Measurements from ENCODE around the gene USB1.
"Not testable (repeated sequence)": the region's sequence is repeated elsewhere in the genome, so short reads cannot be mapped to it uniquely, and the experiment has no call there.

Gene USB1

DNA sequence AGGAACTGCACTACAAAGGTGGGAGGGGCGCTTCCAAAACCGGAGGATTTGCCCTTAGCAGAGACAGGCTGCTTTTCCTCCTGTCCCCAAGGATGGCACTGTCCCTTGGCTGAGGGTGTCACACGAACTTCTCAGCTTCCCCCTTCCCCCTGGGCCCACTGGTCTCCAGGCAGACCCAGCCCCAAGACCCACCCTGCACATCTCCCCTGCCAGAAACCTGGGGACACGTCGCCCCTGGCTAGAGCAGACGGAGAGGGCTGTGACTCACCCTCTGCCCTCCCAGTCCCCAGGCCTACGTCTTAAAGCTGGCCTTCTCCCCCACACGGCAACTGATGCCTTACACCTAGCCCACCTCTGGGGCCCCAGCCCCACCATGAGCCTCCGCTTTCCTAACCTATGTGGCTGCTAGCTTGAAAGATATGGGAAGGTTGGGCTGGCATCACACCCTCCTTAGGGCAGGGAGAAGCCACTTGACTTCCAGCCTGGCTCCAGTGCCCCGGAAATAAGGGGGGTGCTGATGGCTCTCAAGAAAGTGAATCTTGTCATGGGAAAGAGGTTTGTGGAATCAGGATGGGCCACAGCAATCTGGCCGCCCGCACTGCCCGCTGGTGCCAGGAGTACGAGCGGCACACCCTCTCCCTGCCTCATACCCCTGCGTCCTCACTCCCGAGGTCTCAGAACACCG, 5.3 kb upstream of the USB1 start:
- DNase-seq, result no peak

DNA sequence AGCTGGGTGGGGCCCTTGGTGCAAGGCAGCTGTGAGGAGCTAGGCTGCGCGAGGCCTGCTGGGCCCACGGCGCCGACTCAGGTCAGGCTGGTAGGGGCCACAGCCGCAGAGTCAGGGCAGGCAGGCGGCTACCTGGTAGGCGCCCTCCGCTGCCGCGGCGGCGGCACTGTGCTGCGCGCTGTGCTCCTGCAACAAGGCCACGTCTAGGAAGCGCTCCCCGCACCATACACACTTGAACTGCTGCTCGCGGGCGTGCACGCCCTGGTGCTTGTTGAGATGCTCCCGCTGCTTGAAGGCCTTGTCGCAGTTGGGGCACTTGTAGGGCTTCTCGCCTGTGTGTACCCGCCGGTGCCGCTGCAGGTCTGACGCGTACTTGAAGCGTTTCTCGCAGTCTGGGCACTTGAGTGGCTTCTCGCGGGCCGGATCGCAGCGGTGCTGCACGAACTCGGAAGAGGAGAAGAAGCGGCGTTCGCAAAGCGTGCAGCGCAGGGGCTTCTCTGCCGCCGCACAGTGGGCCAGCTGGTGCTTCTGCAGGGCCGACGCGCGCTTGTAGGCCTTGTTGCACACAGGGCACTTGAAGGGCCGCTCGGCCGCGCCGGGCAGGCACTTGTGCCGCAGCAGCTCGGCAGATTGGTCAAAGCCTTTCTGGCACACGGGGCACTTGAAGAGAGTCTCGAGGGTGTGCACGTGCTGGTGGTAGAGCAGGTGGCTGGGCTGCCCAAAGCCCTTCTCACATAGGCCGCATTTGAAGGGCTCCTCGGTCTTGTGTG, 4.6 kb upstream of the USB1 start:
- DNase-seq, result no peak

DNA sequence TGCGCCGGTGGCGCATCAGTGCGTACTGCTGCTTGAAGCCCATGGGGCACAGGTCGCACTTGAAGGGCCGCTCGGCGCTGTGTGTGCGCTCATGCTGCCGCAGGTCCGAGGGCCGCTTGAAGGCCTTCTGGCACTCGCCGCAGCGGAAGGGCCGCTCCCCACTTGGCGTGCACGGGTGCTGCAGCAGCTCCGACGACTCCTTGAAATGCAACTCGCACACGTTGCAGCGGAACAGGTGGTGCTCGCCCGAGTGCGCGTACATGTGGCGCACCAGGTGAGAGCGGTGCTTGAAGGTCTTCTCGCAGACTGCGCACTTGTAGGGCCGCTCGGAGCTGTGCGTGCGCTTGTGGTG, 4.1 kb upstream of the USB1 start:
- no peak for DNase-seq

DNA sequence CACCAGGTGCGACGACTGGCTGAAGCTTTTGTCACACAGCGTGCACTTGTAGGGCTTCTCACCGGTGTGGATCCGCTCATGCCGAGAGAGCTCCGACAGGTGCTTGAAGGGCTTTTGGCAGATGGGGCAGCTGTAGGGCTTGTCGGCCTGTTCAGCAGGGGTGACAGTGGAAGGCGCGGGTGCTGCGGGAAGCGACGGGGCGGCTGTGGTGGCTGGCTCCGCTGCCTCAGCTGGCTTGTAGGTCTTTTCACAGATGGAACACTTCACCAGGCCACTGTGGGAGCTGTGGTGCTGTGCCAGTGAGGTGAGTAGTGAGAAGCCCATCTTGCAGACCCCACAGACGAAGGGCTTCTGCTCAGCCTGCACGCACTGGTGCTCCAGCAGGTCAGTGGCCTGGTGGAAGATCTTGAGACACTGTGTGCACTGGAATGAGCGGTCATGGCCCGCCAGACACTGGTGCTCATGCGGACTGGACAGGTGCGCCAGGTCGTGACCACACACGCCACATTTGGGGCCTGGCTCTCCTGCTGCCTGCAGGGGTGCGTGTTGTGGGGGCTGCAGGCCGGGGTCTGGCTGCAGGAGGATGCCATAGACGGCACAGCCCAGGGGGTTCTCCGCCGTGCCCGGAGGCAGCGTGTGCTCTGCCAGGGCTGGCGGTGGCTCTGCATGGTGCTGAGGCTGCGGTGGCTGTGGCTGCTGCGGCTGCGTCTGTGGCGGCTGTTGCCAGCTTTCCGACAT, 3.5 kb upstream of the USB1 start:
- DNase-seq, result no peak

DNA sequence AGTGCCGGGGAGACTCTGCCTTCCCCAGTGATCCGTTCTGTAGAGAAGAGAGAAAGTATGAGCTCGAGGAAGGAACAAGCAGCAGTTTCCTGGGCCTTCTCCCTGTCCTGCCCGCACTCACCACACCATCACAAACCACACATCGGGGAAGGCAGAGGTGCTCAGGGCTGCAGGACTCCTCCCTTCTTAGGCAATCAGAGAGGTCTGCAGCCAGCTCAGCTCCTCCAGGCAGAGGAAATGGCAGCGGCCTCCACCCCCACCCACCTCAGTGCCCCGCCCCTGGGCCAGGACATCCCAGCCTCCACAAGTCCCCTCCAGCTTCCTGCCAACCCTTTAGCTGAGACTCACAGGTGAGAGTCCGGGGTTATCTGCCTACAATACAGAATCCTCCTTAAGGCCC, 2.7 kb upstream of the USB1 start:
- peak; percentile 50 for DNase-seq

DNA sequence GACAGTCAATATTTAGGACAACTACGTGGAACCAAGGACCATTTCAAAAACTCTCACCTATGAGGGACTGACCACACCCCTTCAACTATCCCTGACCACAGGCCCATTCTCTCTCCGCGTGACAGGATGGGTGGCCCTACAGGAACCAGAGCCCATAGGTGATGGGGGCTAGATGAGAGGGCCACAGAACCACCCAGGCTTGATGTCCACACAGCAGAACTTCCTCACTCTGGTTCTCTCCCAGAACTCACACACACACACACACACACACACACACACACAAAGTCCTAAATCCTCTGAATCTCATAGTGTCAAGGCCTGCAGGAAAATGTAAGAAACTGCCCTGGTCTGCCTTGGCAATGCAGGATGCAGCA, 2.2 kb upstream of the USB1 start:
- no peak for DNase-seq

DNA sequence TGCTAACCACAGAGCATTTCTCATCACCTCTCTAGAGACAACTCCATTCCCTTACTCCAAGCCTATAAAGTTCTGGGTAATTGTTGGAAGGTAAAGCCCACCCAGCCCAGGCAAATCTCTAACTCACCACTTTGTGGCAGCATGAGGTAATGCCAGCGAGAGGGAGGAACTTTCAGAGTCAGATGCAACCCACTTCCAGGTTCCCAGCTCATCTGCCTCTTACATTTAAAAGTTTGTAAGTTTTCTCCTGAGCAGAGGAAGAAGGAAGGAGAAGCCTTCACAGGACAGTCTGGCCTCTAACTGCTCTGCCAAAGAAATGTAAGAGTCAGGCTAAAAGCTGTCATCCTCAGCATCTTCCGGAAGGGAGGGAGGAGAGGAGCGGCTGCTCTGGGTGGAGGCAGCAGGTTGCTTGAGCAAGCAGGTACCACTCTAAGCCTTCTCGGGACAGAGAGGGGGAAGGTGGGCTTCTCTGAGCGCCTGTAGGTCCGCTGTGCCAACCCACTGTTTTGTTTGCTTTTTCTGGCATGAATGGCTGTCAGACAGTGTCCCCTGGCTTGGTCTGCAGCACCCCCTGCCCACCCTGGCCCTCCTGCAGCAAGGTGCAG, 1.7 kb upstream of the USB1 start:
- peak; percentile 10 for DNase-seq

DNA sequence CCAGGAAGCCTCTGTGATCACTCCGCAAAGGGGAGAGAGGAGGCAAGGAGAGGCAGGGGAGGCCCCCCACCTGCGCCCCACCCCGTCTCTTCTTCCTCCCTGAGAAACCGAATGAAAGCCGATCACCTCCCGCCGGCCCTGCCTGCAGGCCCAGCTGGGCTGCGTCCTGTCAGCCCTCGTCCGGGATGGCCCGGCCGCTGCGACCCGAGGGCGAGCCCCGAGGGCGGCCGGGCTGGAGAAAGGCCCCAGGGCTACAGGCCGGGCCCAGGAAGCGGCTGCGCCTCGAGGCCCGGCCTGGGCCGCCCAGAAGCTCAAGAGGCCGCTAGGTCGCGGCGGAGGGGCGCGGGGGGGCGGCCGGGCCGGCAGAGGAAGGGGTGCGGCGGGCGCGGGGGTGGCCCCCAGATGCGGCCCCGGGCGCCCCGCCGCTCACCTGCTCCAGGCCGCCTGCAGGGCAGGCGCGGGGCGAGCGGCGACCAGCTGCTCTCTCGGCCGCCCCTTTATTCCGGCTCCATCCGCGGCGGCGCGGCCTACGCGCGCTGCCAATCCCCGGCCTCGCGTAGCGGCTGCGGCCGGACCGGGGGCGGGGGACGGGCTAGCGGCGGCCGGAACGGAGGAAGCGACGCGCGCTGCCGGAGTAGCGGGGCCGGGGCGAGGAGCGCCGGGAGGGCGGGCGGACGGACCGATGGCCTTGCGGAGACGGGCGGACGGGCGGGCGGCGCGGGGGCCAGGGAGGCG, 1.1 kb upstream of the USB1 start, which contains the start of gene ZNF319:
TSS of gene ZNF319 (minus strand) at position 702 of the 735 bp plus-strand sequence. CDS start 2,407 bp downstream, outside the sequence.
- no peak for DNase-seq

DNA sequence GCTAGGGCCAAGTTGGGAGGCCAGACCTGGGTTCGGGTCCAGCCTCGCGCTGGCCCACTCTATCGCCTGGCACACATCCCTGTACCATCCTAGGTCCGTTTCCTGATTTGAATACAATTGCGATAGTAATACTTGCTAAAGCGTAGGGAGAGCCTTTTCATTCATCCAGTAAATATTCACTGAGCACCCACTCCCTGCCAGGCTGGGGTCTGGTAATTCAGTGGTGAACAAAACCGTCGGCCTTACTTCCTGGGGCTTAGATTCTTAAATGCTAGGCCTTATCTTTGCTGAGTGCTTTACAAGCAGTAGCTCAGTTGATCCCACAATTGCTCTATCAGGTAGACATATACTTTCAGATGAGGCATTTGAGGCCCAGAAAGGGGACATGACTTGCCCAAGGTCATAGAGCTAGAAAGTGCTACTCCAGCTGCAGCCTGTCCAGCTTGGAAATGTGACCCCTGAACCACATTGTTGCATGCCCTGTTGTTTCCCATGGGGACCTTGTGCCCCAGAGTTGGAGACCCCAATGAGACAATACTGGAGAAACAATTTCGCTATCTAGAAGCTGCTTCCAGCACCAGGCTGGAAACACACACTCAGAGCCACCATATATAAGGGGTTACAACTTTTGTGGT, 691 bp downstream of the USB1 start:
- DNase-seq, result no peak

DNA sequence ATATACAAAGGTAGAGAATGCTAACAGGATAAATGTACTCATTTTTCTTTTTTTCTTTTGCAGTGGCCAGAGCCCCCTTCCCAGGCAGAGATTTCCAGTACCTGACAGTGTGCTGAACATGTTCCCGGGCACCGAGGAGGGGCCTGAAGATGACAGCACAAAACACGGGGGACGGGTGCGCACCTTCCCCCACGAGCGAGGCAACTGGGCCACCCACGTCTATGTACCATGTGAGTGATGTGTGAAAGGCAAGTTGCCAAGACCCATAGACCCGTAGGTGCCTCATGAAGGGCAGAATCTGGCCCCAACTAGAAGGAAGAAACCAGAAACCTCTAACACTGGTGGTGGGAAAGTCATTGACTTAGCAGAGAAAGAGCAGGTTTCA, 1.2 kb downstream of the USB1 start:
- no peak for DNase-seq

DNA sequence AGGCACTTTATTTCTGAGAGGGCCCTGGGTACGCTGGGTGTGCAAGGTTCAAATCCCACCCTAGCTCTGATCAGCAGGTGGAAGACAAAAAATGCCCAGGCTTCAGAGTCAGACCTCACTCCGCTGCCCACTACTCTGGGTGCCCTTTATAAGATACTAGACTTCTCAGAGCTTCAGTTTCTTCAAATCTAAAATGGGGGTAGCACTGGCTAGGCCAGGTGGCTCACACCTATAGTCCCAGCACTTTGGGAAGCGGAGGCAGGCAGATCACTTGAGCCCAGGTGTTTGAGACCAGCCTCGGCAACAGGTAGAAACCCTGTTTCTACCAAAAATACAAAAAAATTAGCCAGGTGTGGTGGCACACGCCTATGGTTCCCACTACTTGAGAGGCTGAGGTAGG, 1.7 kb downstream of the USB1 start:
- DNase-seq, result no peak

DNA sequence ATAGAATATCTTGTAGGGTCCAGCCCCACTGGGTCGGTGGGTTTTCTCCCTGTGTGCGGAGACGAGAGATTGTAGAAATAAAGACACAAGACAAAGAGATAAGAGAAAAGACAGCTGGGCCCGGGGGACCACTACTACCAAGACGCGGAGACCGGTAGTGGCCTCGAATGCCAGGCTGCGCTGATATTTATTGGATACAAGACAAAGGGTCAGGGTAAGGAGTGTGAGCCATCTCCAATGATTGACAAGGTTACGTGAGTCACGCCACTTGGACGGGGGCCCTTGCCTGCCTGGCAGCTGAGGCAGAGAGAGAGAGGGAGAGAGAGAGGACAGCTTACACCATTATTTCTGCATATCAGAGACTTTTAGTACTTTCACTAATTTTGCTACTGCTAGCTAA, 3.5 kb downstream of the USB1 start:
- DNase-seq, result not testable (repeated sequence)

DNA sequence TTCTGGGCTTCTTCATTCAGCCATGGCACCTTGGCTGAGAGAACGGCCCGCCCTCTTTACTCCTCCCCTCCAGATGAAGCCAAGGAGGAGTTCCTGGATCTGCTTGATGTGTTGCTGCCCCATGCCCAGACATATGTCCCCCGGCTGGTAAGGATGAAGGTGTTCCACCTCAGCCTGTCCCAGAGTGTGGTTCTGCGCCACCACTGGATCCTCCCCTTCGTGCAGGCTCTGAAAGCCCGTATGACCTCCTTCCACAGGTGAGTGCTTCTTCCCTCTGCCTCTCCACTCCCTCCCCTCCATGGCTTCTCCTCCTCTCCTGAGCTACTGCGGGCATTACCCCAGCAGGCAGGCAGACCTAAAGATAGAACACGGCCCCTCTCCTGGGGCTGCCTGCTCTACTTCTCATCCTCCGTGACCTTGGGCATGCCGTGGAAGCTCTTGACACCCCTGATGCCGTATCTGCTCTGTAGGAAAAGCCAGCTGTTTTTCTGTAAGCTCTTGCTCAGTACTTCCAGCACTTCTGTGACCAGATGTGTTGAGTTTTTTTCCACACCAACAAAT, 8.7 kb downstream of the USB1 start:
- DNase-seq, result no peak

DNA sequence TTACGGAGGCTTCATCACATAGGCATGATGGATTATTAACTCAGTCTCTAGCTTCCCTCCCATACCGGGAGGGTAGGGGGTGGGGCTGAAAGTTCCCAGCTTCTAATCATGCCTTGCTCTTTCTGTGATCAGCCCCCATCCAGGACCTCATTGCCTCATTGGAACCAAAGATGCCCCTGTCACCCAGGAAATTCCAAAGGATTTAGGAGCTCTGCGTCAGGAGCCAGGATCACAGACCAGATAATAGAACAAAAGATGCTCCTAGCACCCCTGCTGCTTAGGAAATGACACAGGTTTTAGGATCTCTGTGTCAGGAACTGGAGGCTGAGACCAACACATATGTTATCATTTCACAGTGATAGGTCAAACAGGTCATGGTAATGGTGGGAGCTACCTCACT, 9.7 kb downstream of the USB1 start:
- DNase-seq, result no peak

DNA sequence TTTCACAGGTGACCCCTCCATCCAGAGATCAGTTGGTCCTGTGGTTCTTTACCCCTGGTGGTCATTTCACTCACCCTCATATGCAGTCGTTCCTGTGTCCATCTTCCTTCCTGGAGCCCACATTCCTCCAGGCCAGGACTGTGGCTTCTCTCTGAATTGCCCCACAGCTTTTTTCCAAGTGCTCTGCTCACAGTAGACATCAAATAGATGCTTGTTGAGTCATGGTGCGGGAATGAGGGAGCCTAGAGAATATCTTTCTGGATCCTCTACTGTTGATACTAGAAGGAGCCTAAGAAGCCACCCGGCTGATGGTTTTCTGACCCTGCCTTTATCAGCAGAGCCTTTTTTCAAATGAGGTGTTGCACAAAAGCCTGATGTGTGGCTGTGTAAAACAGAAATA, 10.4 kb downstream of the USB1 start:
- DNase-seq, result no peak

DNA sequence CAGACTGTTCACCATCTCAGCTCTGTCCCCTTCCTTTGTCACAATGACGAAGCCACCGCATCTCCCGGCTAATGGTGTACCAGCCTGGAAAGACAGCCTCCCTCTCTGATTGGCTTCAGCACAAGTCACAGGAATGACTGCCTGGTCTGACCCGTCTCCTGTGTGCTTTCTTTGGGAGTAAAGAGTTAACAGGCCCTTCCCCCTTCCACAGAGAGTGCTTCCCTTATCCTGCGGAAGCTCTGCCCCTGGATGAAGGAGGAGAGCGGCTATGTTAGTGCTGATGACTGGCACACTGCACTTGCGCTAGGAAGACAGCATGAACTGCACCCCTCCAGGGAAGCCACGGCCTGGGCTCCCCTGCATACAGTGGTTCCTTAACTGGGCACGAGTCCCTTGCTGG, 11.3 kb downstream of the USB1 start:
- no peak for DNase-seq

DNA sequence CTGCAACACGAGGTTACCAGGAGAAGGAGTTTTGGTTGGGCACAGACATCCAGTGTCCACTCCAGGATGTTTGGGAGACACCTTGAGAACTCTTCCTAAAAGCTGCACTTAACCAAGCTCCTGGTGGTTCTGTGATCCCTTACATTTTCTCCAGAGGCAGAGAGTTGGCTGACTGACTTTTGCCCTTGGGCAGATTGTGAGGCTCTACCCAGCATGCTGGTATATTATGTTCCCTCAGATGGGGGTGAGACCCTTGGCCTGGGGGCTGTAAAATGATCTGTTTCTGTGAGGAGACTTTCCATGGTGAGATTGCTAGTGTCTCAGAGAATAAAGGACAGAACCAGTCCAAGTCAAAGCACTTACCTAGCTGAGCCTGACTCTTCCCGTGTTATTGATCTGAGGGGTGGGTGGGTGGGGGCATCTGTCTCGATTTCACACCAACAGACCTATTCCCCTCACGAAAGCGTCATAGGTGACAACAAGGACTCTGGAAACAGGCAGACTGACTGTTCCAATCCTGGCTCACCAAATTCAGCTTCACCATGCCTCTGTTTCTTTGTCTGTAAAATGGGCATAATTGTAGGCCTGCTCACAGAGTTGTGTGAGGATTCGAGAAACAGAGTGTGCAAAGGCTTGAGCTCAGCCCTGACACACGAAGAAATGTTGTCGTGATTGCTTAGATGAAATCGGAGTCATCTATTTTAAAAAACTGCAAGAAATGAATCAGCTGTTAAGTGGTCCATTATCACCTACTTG, 12.2 kb downstream of the USB1 start:
- no peak for DNase-seq

DNA sequence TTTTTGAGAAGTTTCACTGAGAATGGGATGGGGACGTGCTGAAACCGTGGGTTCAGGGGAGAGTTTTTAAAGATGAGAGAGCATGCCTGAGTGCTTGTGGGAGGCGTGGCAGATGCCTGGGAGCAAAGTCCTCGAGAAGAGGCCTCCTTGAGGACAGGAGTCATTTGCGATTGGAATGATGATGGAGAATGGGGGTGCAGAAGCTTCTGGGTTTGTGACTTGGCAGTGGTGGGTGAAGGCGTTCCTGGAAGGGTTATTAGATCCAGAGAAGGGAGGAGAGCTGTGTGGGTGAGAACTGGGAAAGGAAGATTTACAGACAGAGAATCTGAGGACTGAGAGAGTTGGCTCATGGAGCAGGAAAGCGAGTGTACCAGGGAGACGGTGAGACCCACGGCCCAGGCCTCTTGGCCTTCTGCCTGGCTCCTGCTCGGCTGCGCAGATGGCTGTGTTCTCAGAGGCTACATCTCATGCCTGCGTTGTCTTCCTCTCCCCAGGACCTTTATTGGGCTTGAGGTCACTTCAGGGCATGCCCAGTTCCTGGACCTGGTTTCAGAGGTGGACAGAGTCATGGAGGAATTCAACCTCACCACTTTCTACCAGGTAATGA, 15.7 kb downstream of the USB1 start:
- no peak for DNase-seq

DNA sequence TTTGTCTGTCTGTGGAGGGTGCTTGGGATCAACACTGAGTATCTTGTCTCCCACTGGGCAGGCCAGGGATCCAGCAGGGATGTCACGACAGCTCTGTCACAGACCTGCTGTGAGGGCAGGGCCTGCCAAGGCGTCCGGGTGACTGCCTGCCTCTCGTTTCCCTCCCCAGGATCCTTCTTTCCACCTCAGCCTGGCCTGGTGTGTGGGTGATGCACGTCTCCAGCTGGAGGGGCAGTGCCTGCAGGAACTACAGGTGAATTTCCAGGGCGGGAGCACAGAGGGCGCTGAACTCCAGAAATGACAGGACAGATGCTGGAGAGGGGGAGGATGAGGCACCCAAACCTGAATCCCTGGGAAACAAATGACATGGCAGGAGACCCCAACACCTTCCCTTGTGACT, 17.6 kb downstream of the USB1 start:
- DNase-seq, result no peak

DNA sequence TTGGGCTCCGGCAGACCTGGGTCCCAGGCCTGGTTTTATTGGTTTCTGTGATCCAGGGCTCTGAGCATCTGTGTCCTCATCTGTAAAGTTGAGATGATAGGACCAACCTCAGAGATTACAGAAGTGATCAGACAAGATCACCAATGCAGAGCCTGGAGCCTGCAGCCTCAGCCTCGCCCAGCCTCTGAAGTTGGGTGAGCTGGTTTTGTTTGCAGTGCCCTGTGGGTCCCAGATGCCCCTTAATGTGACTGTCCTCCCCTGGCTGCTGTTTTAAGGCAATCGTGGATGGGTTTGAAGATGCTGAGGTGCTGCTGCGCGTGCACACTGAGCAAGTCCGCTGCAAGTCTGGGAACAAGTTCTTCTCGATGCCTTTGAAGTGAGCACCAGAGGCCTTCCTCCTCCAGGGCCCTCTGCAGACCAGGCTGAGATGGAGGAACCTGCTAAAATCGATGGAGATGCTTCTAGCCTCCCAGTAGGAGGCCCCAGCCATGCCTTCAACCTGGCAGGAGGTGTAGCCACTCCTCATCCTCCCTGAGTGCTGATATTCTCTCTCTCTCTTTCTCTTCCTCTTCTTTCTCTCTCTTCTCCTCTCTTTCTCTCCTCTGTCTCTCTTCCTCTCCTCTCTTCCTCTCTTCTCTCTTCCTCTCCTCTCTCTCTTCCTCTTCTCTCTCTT, 18.8 kb downstream of the USB1 start:
- DNase-seq, result no peak
